ENCODE results near the gene ATP4B.
"Not testable (repeated sequence)": the region's sequence is repeated elsewhere in the genome, so short reads cannot be mapped to it uniquely, and the experiment has no call there.

The ATP4B gene

DNA sequence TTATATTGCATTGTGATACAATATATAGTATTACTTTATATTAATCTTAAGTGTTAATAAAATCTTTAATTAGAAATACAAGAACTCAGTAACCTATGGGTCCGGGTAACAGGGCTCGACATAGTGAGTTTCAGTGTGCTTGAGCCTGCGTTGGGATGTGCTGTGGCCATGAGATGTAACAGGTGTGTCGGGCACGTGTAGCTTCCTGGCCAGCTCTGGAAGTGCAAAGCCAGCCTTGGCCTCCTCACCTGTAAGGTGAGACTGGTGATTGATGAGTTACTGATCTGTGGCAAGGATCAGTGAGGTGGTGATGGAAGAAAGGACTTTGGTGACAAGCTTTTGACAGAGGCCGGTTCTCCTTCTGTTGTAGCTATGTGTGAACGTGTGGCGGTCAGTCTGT, 19.2 kb downstream of the ATP4B start:
- no peak for FAIRE-seq

- no peak for FAIRE-seq
Measured at GRCh38 chr13:113638173-113638746, 19.7 kb downstream of the ATP4B start.

- FAIRE-seq, result no peak
Measured at GRCh38 chr13:113637262-113638160, 20.5 kb downstream of the ATP4B start.

DNA sequence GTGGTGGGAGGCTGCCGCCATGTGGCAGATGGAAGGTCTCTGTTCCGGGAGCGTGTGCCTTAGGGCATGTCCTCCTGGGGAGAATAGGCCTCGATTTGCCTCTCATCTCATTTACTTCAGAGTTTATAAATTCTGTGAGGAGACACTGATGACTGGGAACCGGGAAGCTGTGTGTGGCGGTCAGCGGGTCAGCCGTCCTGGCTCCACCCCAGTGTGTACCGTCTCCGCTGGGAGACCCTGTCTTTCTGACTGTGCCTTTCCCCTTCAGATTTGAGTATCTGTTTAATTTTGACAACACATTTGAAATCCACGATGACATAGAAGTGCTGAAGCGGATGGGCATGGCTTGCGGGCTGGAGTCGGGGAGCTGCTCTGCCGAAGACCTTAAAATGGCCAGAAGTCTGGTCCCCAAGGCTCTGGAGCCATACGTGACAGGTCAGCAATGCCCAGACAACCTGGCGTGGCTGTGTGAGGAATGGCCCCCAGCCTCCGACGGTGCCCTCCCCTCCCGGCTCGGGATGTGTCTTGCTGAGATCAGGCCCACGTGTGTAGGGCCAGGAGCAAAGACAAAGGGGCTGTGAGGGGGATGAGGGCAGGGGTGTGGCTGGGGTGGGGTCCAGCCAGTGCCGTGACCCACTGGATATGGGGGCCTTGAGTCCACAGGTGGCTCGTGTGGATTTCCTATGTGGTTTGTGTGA, 21.6 kb downstream of the ATP4B start:
- FAIRE-seq, result no peak

DNA sequence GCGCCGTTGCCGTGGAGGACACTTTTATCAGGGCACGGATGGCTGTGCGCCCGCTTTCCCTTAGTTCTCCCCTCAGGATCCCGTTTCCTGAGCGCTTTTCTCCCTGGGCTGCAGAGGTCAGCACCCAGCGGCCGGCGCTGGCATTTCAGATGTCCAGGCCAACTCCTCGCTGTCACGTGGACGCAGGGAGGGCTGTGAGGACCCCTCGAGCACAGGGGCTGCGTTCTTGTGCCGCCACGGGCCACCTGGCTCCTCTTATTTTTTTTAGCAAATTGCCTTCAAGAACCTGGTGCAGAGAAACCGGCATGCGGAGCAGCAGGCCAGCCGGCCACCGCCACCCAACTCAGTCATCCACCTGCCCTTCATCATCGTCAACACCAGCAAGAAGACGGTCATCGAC, 22.3 kb downstream of the ATP4B start:
- no peak for FAIRE-seq

DNA sequence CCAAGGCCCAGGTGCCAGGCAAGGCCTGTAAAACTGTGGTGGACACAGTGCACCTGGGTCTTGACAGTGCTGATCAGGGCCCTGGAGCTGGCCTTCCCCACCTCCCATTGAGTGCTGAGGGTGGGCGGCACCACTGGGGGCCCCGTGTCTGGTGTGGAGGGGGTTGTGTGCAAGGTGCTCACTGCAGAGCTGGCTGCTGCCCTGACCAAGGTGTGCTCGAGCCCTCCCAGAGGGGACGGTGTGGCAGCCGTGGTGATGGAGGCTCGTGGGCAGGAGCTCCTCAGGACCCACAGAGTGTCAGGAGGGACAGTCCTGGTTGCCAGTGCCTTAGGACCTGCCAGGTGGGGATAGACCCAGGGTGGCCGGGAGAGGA, 23.0 kb downstream of the ATP4B start:
- no peak for FAIRE-seq

- no peak for FAIRE-seq
Measured at GRCh38 chr13:113634279-113635047, 23.5 kb downstream of the ATP4B start.

DNA sequence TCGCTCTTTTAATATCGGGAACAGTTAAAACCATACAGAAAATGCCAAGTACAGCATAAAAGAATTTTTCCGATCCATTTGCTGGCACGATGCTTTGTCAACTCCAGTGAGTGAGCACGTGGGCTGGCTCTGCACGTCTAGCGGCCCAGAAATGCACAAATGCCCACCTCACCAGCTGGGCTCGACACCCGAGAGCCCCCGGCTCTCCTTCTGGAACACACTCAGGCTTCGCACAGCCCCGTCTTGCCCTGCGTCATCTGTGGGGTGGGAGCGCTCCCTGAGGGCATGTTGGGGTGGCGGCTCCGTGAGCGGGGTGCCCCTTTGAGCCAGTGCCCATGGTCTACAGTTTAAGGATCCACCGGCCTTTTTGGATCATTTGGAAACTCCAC, 24.5 kb downstream of the ATP4B start:
- no peak for FAIRE-seq

- FAIRE-seq, result no peak
Measured at GRCh38 chr13:113632706-113633484, 25.1 kb downstream of the ATP4B start.

- FAIRE-seq, result no peak
Measured at GRCh38 chr13:113631341-113632095, 26.5 kb downstream of the ATP4B start.

- no peak for FAIRE-seq
Measured at GRCh38 chr13:113630804-113631203, 27.2 kb downstream of the ATP4B start.

GRCh38 chr13:113630296-113630695, 27.7 kb downstream of the ATP4B start:
- no peak for FAIRE-seq

DNA sequence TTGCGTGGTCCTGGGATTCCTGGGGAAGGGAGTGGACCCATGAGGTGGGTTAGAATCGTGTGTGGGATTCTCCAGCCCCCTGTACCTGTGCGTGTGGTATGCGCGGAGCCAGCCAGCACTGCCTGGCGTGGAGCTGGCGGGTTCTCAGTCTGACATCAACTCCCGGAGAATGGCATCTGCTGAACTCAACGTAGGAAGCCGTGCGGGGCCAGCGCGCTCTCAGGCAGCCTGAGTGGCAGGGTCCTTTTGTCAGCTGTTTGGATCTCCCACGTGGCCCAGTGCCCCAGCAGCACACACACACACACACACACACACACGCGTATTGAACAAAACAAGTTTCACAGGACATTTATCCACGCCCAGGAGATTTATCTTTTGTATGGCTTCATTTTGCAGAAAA, 28.1 kb downstream of the ATP4B start:
- no peak for FAIRE-seq

GRCh38 chr13:113628291-113629270, 29.4 kb downstream of the ATP4B start:
- FAIRE-seq, result no peak

DNA sequence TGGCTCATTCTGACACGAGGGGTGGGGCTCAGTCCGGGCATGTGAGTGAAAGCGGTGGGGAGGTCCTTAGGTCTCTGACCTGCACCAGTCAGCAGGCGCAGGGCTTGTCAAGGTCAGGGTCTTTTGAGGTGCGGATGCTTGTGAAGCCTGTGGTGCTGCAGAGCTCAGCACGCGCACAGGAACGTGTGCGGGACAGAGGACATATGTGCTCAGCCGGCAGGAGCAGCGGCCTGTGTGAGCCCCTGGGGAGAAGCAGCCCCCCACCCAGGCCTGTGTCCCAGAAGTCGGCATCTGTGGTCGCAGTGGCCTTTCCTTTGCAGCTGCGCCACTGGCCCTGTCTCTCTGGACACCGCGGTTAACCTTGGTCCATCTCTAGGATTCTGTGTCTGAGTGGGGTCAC, 30.9 kb downstream of the ATP4B start:
- FAIRE-seq, result no peak

DNA sequence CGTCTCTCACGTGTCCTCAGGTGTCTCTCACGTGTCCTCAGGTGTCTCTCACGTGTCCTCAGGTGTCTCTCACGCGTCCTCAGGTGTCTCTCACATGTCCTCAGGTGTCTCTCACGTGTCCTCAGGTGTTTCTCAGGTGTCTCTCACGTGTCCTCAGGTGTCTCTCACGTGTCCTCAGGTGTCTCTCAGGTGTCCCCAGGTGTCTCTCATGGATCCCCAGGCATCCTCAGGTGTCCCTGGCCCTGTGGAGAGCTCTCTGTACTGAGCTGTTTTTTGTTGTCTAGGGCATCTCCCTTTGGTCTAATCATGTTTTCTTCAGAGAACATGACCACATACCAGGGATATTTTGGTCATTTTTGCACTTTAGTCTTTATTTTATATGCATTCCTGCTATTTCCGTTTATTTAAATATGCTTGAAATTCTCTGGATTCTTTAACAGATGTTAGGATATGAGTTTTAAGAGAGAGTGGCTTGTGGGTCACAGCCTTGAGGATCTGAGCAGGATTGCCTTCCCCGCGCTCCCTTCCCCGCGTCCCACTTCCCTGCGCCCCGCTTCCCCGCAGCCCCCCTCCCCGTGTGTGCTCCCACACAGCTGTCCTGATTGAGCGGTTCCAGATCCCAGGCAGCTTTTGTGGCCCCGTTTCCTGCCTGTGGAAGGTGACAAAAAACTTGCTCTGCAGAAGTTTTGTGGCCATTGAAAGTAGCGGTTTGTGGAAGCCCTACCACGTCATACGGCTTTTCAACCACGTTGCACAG, 31.9 kb downstream of the ATP4B start:
- FAIRE-seq, result no peak

DNA sequence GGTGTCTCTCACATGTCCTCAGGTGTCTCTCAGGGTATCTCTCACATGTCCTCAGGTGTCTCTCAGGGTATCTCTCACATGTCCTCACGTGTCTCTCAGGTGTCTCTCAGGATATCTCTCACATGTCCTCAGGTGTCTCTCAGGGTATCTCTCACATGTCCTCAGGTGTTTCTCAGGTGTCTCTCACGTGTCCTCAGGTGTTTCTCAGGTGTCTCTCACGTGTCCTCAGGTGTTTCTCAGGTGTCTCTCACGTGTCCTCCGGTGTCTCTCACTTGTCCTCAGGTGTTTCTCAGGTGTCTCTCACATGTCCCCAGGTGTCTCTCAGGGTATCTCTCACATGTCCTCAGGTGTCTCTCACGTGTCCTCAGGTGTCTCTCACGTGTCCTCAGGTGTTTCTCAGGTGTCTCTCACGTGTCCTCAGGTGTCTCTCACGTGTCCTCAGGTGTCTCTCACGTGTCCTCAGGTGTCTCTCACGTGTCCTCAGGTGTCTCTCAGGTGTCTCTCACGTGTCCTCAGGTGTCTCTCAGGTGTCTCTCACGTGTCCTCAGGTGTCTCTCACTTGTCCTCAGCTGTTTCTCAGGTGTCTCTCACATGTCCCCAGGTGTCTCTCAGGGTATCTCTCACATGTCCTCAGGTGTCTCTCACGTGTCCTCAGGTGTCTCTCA, 33.2 kb downstream of the ATP4B start:
- FAIRE-seq, result not testable (repeated sequence)

- FAIRE-seq, result no peak
Measured at GRCh38 chr13:113624235-113624587, 33.8 kb downstream of the ATP4B start.

All from colon (tissue), 2 donors.